C1 segment of cervical spinal cord (tissue), 14 donors: ENCODE data around the gene GPRC5D.

Source experiments
- DNase-seq, 14 donors: peaks; one replicate each; lab custom pipeline; 2025; lab: John Stamatoyannopoulos, UW

The GPRC5D gene

DNA sequence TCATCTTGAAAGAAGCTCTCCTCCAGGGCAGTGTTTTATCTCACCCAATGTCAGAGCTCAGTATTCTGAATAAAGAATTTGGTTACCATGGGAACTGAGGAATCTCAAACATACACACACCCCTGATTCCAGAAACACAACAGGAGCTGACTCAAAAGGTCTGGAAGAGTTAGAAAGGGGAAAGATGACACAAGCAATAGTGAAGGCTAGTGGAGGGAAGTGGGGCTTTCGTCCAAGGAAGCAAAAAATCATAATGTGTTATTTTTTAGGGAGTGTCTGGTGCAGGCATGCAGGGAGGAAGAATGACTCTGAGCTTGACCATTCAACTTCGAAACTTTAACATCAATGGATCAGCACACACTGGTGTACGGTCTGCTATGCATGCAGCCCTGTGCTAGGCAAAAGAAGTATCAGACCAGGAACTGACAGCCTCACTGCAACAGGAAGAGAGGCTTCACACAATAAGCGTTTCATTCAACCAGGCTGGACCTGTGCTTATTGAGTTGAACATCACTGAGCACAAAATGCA, 27.8 kb upstream of the GPRC5D start:
- DNase-seq = peak in 1 of 14 donors; percentile 9

DNA sequence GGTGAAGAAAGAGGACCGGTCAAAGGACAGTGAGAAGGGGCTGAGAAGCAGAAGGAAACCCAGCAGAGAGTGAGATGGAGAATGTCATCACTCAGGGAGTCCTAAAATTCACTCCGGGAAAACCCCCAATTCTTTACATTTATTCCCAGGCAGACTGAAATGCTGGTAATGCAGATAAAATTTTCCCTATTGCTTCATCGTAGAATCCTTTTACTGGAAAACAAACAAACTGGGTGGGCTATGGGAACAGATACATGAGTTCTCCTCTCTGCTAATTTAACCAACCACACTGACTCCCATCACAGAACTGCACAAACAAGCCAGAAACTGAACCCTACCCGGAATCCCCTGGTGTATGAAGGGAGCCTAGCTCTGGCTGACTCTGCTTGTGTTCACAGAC, 27.2 kb upstream of the GPRC5D start:
- DNase-seq = no peak

DNA sequence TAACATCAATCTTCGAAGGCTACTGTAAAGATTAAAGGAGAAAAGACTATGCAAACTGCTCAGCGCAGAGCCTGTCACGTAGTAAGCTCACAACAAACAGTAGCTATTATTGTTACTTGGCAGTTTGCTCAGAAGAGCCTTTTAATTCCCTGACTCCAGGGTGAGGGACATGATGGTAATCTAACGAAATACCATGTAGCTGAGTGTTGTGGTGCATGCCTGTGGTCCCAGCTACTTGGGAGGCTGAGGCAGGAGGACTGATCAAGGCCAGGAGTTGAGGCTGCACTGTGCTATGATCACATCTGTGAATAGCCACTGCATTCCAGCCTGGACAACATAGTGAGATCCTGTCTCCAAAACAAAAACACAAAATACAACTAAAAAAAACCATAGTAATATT, 25.3 kb upstream of the GPRC5D start:
- no peak for DNase-seq

DNA sequence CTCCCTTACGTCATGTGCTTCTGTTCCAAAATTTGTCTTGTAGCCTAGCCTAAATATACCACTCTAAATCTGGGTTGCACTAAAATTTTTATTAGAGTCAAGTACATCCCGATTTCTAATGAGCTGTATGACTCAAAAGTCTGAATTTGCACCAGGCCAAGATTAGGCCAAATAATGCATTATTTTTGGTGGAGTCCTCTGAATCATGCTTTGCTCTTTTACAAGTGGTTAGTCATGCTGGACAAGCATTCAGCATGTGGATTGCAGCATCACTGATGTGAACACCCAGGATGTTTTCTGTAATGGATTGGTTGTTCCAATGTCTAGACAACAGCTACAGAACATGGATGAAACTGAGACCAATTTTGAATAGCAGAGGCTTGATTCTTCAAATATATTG, 24.4 kb upstream of the GPRC5D start:
- peak in 2 of 14 donors; percentile 12 to 29 for DNase-seq

DNA sequence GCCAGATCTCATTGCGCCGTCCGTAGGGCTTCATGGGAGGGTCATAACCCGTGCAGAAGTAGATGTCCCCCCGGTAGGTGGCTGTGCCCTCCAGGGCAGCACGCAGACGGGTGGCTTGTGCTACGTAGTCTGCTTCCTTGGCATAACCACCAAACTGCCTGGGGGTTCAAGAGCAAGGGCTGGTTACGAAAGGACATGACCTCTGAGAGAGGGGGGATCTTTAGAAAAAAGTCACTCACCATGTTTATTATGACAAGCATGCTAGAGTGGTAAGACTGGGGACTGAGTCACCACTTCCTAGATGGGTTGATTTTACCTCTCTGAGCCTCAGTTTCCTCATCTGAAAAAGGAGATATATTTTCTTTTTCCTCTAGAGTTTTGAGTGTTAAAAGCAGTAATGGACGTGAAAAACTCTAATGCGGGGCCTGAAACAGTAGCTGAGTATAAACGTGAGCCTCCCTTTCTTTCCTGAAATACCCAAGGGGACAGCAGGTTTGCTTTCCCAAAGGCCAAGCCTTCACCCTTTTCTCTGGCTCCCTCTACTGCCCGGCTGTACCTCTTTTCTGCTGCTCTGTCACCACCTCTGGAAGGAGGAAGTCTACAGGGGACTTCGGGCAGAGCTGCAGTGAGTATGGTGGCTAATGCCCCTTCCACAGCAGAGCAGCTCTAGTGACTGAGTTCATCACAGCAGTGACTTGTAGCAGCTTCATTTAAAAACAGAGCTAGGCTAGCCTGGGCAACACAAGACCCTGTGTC, 23.5 kb upstream of the GPRC5D start:
- peak in 7 of 14 donors; percentile 14 to 55 (median 35) for DNase-seq

DNA sequence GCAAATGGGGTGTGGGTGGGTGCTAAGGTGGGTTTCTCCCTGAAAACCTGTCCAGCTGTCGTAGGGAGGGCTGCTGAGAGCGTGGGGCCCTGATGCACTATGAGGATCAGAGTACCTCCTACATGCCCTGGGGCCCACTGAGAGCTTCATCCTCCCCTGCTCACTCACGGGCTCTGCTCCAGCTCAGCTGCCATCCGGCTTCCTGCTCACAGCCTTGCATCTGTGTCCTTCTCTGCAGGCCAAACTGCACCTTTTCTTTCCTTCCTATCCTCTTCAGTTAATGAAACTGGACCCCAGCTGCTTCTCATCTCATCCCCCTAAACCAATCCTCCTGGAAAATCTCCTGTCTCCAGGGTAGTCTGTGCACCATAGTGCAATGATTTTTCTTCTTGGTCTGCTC, 22.2 kb upstream of the GPRC5D start:
- no peak for DNase-seq

DNA sequence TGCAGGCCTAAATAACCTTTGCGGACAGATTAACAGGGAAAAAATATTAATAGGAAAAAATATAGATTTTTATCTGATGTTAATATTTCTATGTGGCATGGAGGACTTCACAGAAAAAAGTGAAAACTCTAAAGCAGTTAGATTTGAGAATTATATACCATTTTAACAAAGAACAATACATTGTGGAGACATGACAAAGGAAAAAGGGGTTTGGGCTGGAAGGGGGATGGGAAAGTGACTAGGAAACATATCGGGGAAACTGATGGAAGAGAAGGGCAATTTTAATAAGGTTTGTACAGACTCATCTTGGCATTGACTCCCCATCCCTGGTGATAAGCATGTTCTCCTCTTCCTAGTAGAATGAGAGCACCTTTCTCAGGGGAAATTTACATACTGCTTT, 21.0 kb upstream of the GPRC5D start:
- DNase-seq = no peak

DNA sequence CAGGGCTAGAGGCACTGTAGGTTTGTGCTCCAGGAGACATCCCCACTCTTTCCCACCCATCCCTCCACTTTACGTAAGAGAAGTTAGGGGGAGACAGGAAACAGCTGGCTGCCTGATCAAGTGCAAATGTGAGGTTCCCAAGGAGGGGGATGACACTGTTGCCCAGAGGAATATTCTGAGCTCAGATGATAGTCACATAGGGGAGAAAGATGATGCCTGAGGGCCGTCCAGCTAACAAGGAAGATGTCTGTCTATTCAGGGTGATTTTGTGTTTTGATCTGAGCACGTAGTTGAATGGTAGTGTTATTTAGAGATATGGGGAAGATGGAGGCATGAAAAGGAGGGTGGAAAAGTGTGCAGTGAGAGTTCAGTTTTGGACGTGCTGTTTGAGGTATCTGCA, 13.9 kb upstream of the GPRC5D start:
- DNase-seq = no peak

DNA sequence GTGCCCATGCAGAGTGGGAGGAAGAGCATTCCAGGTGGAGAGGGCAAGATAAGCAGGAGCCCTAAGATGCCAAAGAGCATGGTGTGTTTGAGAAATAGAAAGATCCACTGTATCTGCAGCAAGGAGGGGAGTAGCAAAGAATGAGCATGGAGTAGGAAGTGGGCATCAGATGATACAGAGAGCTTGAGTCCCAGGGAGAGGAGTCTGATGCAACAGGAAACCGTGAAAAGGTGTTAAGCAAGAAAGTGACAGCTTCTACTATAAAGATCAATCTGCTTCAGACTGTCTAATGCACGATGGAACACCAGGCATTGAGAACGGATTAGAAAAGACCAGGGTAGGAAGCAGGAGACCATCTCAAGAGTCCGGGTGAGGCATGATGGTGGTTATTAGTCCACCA, 12.3 kb upstream of the GPRC5D start:
- DNase-seq = no peak

DNA sequence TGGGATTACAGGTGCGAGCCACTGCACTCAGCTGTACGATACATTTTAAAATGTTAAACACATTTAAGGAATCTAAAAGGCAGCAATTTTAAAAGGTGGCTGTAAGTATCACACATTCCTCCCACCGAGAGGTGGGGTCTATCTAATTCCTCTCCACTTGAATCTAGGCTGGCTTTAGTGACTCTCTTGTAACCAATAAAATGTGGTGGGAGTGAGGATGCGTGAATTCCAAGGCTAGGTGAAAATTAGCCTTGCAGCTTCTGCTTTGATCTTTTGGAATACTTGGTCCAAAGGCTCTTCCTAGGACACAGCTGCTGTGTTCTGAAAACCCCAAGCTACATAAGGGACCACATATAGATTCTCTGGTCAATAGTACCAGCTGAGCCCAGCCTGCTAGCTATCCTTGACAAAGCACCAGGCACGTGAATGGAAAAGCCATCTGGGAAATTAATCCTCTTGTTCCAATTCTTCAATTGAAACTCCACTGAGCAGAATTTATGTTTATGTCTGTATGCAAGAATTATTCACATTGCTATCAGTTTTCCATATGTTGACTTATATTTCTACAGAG, 8.8 kb upstream of the GPRC5D start:
- DNase-seq = no peak

DNA sequence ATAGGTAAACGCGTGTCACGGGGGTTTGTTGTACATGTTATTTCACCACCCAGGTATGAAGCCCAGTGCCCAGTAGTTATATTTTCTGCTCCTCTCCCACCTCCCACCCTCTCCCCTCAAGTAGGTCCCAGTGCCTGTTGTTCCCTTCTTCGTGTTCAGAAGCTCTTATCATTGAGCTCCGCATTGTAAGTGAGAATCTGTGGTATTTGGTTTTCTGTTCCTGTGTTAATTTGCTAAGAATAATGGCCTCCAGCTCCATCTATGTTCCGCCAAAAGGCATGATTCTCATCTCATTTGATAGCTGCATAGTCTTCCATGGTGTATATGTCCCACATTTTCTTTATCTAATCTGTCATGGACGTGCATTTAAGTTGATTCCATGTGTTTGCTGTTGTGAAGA, 6.9 kb upstream of the GPRC5D start:
- no peak for DNase-seq

DNA sequence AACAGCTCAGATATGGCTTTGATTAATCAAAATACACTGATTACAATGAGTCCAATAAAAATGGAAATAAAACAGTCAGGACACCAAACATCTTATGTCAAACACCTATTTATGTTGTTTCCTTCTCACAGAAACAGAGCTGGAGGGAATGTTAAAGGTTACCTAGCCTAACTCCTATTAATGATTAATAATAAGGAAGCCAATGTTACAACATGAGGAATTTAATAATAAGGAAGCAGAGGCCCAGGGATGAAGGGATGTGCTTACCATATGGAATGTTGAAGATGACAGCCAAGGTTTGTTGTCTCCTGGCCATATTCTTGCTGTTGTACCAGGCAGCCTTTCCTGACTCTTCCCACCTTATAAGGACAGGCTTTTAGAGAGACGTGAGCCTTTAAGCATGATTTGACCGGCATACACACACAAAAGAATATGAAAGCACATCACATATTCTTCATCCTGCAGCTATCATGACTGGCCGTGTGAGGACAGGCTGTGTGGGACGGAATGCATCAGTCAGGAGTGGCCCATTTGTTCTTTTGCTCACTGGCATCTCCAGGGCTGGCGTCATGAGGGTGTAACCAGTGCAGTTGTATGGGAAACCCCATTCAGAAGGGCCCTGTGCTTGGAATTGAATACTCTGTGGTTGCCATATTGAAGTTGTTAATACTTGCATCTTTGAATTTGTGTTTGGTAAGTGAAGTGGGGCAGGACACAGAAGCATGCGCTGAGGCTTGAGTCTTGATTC, 3.1 kb upstream of the GPRC5D start:
- DNase-seq = no peak

DNA sequence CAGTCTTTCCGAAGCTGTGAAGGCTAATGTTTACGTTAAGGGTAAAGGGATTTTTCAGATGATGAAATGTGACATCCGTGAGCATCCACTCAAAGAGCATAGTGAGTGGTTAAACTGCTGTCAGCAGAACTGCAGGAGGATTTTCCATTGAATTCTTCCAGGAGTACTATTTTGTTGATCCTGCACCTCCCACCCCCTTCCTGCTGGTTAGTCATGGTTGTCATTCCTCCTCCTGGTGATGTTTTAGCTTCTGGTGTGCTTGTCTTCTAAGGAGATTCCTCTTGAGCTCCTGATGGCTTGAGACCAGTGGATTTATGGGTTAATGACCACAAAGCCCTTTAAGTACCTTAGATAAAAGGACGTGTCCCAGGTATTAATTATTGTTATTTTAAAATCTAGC, 2.4 kb upstream of the GPRC5D start:
- no peak for DNase-seq

DNA sequence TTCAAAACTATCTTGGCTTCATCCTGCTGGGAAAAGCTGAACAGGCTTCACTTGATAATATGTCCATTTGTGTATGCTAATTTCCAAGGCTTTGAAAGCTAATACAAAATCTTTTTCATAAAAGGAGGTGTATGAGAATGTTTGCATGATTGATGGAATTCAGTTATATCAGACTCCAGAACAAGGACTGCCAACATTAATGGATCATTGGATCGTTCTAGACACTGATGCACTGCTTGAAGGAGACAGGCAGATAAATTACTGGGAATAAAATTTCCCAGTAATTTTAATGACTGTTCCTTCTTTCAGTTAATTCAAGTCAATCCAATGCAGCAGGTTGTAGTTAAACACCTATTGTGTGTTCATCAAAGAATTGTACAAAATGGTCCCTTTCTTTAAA, 466 bp downstream of the GPRC5D start:
- DNase-seq = no peak

DNA sequence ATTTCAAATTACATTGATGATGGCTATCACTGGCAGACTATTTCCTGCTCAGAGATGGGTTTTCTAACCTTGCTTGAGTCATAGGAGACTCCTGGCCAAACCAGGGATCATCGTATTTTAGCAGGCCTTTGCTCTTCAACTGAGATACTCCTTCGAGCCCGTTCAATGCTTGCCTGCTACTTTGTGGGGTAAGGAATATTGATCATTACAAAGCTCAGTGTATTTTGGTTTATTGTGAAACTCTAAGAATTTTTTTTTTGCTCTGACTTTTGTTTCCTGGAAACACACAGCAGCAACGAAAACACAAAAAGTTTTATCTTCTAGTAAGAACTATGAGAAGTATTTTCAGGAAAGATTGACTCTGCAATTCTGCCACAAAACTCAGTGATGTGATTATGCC, 4.1 kb downstream of the GPRC5D start:
- DNase-seq = no peak

DNA sequence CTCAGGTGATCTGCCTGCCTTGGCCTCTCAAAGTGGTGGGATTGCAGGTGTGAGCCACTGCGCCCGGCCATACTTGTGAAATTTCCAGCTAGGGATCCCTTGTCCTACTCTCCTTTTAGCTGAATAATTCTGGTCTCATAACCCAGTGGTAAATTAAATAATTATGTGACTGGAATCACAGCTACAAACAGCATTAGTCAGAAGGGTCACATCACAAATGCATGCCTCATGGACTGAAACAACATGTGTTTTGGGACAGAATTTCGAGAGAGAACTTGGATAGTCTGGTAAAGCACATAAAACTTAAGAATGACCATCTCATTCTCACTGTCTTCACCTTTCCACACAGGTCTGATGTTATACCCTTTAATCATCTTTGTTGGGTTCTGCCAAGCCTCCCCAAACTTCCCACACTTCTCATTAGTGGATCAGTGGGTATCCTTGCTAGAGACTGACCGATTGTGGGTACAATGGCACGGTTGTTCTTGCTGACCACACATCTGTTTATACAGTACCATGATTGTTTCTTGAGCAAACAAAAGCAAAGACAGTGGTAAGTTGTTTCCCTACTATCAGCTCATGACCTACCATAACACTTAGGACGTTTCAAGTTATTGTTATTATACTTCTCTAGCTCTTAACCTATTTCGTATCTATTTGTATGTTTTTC, 5.1 kb downstream of the GPRC5D start:
- DNase-seq = peak in 10 of 14 donors; percentile 12 to 55 (median 32)

DNA sequence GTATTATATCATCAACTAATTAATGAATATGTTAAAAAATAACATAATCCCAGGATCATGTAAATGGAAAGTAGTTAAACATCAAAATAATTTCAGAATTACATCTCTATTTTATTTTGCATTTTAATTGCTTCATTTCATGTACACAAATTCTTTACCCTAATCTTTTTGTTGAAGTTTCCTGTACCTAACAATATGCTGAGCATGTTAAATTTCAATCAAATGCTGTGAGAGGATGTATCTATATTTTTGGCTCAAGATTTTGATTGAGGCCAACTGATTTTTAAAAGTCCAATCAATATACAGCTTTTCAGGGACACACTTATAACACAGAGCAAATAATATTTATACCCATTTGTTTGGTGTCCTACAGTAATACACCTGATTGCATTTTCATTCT, 6.4 kb downstream of the GPRC5D start:
- DNase-seq = no peak

DNA sequence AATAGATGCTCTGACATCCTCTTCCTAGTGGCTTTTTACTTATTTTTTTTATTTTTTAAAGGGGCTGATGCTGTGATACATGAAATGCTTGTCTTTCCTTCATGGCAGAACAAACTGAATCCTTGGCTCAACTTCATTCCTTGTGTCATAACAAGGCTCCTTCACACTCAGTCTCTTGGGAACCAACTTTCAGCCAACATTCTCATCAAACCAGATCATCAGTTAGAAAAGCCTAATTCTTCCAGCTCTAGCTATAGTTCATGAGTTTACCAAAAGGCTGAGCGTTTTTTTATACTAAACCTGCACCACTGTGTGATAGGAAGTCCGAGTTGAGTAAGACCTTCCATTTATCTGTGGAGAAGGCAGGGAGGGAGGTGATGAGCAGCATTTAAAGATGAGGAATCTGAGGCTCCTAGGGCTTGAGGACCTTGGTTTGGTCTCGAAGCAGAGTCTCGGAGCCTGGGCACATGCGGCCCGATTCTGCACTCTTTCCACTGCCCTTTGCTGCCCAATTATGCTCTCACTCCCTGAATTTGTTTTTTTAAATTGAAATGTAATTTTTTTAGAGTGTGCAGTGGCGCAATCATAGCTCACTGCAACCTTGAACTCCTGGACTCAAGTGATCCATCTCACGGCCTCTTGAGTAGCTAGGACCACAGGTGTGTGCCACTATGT, 8.2 kb downstream of the GPRC5D start:
- DNase-seq = no peak

DNA sequence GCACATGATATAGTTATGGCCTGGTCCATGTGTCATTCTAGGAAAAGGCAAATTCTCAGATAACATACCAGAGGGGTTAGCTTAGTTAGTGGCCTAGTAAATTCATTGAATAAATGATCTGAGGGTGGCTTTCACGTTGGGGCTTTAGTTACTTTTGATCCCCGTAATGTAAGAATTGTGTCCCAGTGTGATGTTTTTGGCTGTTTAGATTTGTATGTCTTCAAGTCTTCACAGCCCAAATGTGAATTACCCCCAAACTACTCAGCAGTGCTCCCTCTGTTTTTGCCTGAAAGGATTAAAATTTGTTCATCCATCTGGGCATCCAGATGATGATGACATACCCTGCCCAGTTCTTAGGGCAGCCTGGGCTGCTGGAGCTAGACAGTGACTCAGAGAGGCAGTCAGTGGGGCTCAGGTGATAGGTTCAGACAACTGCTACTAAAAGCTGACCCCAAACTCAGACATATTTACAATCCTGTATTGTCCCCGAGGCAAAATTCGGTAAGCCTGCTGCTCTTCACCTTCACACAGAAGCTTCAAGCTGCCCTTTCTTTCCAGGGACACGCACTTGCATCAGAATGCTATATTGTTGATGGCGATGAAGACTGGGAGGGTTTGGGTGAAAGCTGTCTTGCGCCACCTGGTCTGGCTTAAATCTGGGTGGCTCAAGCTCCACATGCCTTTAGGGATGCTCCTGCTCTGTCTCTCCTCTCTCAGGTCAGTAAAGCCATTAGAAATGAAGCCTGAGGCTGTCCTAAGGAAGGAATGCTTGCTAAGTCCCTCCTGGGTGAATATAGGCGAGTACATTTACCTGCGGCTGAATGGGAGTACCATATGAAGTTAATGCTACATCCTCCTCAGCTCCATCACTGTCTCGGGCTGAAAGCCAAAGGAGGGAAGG, 10.3 kb downstream of the GPRC5D start:
- DNase-seq = no peak

DNA sequence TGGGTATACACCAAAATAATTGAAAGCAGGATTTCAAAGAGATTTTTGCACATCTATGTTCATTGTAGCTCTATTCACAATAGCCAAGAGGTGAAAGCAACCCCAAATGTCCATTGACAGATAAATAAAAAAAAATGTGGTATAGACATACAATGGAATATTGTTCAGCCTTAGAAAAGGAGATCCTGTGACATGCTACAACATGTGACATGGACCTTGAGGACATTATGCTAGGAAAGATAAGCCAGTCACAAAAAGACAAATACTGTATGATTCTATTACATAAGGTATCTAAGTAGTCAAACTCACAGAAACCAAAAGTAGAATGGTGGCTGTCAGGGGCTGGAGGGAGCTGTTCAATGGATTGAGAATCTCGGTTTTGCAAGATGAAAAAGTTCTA, 12.1 kb downstream of the GPRC5D start:
- DNase-seq = no peak

DNA sequence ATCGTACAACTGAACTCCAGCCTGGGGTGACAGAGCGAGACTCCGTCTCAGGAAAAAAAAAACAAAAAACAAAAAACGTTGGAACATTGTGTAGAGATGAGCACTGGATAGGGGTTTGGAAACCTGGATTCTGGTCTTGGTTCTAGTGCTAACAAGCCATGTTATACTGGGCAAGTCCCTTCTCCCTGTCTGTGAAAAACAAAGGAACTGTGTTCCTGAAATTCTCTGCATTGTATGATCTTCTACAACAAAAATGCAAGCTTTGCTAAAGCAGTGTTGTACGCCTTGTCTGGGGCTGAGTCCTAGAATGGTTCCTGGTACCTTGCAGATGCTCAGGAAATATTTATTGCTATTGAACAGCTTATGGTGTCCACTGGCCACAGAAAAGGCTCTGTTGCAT, 13.4 kb downstream of the GPRC5D start:
- no peak for DNase-seq
